Measurements from ENCODE around the gene PITPNM3.

The PITPNM3 gene

GRCh38 chr17:6462692-6463091 lies 93.7 kb downstream of the PITPNM3 start:
- DNase-seq (no peak), ATAC-seq (no peak)

- DNase-seq (peak; percentile 29), ATAC-seq (peak; percentile 86)
Measured at GRCh38 chr17:6461792-6462524, 94.4 kb downstream of the PITPNM3 start.

DNA sequence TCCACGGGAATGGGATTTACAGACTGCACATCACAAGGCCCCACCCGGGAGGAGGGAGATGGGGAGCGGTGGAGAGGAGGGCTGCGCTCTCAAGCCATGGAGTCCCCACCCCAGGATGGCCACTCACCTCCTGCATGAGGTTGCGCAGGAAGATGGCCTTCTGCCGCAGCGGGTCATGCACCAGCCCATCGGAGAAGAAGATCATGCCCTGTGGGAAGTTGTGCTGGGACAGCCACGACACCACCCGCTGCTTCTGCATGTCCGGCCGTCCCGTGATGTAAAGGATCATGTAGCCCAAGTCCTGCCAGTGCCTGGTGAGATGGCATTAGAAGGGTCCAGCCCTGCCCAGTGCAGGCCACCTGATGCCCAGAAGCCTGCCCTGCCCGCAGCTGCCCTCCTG lies 95.1 kb downstream of the PITPNM3 start:
- no peak for DNase-seq
- no peak for ATAC-seq

- DNase-seq (no peak), ATAC-seq (no peak)
Measured at GRCh38 chr17:6460531-6461161, 95.7 kb downstream of the PITPNM3 start.

DNA sequence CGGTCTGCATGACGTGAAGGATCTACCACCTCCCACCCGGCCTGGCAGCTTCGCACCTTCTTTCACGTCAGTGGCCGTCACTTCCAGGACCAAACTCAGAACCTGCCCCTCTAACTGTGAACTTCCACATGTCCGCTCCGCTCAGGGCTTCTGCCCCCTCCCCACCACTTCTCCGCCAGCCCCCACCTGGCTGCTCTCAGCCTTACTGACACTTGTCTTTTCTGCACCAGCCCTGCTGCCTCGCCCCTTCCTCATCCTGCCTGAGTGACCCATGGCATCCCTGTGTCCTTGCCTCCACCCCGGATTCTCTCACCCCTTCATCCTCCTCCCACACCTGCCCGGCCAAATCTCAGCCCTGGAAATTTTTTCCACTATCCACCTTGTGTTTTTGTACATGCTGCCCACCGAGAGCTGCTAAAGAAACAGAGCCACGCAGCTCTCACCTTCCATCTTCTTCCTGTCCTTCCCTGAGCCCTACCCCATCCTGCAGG lies 97.8 kb downstream of the PITPNM3 start:
- no peak for ATAC-seq
- no peak for DNase-seq

DNA sequence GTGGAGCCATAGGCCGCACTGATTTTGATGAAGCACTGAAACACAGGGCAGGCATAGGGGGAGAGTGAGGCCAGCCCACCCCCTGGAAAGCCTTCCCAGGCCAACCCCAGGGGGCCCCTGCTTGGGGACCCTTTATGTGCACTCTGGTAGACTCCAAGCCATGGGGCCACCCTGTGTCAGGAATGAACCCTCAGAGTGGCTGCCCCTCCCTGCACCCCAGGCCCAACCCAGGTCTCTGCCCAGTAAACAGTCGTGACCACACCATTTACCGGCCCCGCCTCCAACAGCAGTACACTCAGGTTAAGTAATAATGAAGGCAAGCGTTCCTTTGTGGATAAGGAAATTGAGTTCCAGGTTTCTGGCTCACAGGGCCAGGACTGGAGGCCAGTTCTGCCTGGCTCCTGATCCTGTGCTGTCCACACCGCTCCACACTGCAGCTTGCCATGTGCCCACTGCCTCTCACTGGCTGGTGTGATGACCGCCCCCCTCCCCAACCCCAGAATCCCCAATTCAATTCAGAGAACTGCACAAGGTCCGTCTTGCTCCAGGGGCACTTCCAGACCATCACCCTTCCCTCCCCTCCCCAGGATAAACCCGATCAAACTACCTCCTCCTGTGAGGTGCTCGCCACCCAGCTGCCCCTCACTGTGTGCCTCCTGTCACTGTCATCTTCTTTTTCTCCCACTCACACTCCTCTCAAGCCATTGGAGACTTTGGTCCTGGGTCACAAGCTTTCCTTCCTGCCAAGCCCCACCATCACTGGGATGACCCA lies 98.5 kb downstream of the PITPNM3 start:
- DNase-seq (no peak), ATAC-seq (no peak)

DNA sequence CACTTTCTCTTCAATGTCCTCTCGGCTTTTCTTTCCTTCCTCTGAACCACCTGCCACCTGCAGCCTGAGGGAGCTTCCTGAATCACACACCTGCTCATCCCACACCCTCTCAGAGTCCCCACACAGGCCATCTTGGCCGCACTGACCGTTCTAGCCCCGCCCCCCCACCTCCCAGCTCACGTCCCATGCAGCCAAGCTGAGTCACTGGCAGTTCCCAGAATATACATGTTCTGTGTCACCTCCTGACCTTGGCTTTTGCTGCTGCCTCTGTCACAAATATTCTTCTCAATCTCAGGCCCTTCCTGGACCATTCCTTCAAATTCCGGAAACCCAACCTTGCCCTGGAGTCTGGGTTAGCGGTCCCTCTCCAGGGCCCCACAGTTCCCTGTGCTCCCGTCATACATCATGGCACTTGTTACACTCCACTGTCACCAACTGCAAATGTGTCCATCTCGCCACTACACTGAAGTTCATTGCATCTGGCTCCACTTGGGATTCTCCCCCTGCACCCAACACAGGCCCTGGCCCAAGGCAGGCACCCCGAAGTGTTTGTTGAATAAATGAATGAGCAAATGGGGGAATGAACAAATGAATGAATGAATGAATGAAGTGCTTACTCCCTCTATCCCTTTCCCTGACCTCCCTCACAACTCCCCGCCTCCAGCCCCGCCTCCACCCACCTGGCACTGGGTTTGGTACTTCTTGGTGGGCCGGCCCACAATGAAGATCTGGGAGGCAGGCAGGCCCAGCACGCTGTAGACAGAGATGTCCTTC lies 99.3 kb downstream of the PITPNM3 start:
- ATAC-seq (no peak), DNase-seq (no peak)

DNA sequence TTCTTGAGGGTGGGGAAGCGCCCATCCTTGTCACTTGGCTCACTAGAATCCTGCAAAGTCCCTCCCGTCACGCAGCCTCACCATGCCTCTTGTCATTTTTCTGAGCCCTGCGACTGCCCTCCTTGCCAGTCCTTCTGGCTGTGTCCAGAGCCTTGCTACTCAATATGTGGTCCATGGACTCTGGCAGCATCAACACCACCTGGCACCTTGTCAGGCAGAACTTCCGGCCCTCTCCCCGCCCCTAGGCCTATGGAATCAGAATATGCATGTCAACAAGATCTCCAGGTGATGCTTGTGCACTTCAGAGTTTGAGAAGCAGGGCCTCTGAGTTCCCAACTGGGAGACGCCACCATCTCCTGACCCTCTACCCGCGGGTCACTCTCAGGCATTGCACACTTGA lies 100.0 kb downstream of the PITPNM3 start:
- ATAC-seq (no peak), DNase-seq (no peak)

- ATAC-seq (no peak), DNase-seq (peak; percentile 35)
Measured at GRCh38 chr17:6455321-6455705, 101.0 kb downstream of the PITPNM3 start.

- no peak for DNase-seq
- ATAC-seq: no peak
Measured at GRCh38 chr17:6454495-6455320, 101.6 kb downstream of the PITPNM3 start.

- ATAC-seq (no peak), DNase-seq (no peak)
Measured at GRCh38 chr17:6453279-6454024, 102.9 kb downstream of the PITPNM3 start.

GRCh38 chr17:6452471-6453266 lies 103.7 kb downstream of the PITPNM3 start:
- no peak for ATAC-seq
- no peak for DNase-seq

- DNase-seq: no peak
- ATAC-seq: no peak
Measured at GRCh38 chr17:6450926-6451832, 105.2 kb downstream of the PITPNM3 start.

DNA sequence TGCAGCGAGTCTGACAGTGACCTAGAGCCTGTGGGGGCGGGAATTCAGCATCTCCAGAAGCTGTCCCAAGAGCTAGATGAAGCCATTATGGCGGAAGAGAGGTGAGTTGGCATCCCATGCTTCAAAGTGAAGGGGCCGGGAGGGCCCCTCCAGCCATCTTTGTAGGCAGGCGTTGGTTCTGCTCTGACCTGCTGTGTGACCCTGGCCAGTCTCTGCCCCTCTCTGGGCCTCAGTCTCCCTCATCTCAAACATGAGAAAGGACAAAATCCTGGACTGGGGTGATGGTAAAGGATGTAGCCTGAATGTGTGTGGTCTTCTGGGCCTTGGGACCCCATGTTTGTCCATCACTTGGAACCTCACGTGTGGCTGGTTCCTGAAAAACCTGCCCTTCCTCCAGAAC lies 107.0 kb downstream of the PITPNM3 start:
- DNase-seq: no peak
- no peak for ATAC-seq

DNA sequence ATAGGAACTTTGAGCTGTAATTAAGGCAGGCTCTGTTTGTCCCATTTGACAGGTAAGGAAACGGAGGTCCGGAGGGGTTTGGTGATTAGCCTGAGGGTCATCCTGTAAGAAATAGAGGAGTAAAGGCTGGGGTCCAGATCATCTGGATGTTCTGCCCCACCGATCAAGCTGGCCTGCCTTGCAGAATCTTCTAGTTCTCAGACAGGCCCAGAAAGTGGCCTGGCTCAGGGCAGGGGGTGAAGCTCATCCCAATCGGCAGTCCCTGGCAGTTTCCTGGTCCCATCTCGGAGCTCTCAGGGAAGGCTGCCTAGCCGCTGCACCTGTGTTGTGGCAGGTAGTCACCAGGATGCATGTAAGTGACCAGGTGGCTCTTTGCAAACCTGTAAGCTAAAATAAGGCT lies 107.9 kb downstream of the PITPNM3 start:
- ATAC-seq: no peak
- DNase-seq: no peak

DNA sequence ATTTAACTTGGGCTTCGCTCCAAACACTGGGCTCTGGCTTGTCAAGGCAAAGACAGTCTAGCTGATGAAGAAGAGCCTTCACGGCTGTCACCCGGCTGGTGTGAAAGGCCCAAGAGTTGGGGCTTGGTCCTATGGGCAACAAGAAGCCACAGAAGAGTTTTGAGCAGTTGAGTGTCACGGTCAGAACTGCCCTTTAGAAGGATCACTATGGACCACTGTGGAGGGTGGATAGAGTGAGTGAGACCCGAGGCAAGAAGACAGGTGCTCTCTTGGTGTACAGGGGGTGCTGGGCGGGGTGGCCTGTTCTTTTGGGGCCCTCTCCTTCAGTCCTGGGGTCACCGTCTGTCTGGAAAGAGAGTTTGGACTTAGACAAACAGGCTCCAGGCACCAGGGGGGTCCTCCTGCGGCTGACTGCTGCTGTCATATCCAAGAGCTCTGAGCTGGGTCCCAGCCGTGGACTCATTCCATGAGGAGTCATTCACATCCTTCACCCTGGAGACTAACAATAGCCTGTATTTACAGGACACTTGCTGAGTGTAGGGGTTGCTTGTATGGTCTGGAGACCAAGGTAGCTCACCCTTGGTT lies 109.7 kb downstream of the PITPNM3 start:
- DNase-seq: no peak
- ATAC-seq: no peak

DNA sequence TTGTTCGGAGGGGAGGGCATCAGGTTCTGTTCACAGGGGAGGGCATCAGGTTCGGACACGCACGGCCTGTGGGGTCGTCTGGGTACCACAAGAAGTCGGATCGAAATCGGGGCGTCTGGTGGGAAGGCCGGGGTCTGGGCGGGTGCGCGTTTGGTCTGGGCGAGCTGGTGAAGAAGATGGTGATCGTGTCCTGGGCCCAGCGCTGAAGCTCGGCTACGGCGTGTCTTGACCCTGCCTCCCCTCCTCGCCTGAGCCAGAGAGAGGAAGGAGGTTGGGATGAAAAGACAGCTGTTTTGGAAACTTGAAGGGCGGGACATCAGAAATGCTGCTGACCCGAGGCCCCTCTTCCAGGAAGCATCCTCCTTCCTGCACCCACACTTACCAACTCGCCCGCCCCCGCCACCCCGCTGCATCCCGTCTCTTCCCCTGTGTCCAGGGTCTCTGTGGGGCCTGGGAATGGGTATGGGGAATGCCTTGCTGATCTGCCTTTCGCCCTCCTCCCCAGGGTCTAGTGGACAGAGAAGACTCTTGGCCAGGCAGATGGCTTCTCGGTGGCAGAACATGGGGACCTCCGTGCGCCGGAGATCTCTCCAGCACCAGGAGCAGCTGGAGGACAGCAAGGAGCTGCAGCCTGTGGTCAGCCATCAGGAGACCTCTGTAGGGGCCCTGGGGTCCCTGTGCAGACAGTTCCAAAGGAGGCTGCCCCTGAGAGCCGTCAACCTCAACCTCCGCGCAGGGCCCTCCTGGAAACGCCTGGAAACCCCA lies 111.6 kb downstream of the PITPNM3 start:
- ATAC-seq: no peak
- DNase-seq: no peak

All from stimulated activated naive CD8-positive, alpha-beta T cell treated with anti-CD3 and anti-CD28 coated beads, Interleukin-15, Interleukin-2, amounts not matched to agents 100 U/mL and 50 U/mL, for 24 hours (primary cell).